Upper lobe of right lung (tissue), 1 donor: ENCODE results near the gene LACTB. TPM values are rescaled to one million over a fixed set of nuclear protein-coding genes. Genes with fewer than 3 reads are reported as not detected.

Experiments
- ATAC-seq: fragments of 200-7000 bp; cut with Tn5 transposase; one replicate; pipeline ENCODE4 v1.9.1; 2020; ENCODE audit warnings: mild to moderate bottlenecking, moderate library complexity
- DNase-seq: peaks from one replicate; pipeline ENCODE4 v3.0.0-alpha.2; 2020
- H3K27ac ChIP-seq: fragments of 200-600 bp; one replicate; pipeline ENCODE4 v1.8.0; 2022
- H3K27me3 ChIP-seq: fragments of 200-600 bp; one replicate; pipeline ENCODE4 v1.8.0; 2022; ENCODE audit warnings: mild to moderate bottlenecking
- H3K36me3 ChIP-seq: fragments of 200-600 bp; one replicate; pipeline ENCODE4 v1.8.0; 2022
- H3K4me1 ChIP-seq: fragments of 200-600 bp; one replicate; pipeline ENCODE4 v1.8.0; 2022
- H3K4me3 ChIP-seq: fragments of 200-600 bp; one replicate; pipeline ENCODE4 v1.8.0; 2022; ENCODE audit warnings: mild to moderate bottlenecking
- H3K9me3 ChIP-seq: fragments of 200-600 bp; one replicate; pipeline ENCODE4 v1.8.0; 2022
- intact Hi-C: fragments of 100-400 bp; cut with DNase I; formaldehyde crosslinking; loops from one replicate; pipeline ENCODE4 v1.11.0; 2022
- total RNA-seq: library from RNA; stranded (reverse); fragmentation: NEBNext Ultra II Directional; extraction: Animal tissue kit (Norgen Biotek cat#: 25700); gene quantifications from one replicate; pipeline ENCODE4 v1.2.1, GENCODE V29; 2021
- TF ChIP-seq, protein P1 (sequence below): fragments of 200-600 bp; IDR thresholded peaks from one replicate; pipeline ENCODE4 v1.8.0; 2022; ENCODE audit warnings: antibody characterized with exemption
- donor health status: DM: no; HTN: yes; CAD: no; lungs with severe emphysema.

The LACTB gene
- total RNA-seq, 1 donor from 2014 or later: 24.8 TPM

GRCh38 chr15:63135281-63135680, 13.6 kb downstream of the LACTB start:
- Histone ChIP-seq H3K27ac (peak overlapping the region; percentile 75), H3K36me3 (peaks cover 12% of the 10 kb centered on the region), H3K4me1 (peaks cover 15% of the 10 kb centered on the region), H3K27me3 (no peaks in the 10 kb centered on the region), H3K9me3 (no peaks in the 10 kb centered on the region), H3K4me3 (no peak overlapping the region)
- no peak for ATAC-seq
- intact Hi-C loops: no loop called here
- DNase-seq: no peak
- TF ChIP-seq, protein P1, sequence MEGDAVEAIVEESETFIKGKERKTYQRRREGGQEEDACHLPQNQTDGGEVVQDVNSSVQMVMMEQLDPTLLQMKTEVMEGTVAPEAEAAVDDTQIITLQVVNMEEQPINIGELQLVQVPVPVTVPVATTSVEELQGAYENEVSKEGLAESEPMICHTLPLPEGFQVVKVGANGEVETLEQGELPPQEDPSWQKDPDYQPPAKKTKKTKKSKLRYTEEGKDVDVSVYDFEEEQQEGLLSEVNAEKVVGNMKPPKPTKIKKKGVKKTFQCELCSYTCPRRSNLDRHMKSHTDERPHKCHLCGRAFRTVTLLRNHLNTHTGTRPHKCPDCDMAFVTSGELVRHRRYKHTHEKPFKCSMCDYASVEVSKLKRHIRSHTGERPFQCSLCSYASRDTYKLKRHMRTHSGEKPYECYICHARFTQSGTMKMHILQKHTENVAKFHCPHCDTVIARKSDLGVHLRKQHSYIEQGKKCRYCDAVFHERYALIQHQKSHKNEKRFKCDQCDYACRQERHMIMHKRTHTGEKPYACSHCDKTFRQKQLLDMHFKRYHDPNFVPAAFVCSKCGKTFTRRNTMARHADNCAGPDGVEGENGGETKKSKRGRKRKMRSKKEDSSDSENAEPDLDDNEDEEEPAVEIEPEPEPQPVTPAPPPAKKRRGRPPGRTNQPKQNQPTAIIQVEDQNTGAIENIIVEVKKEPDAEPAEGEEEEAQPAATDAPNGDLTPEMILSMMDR: no peak

DNA sequence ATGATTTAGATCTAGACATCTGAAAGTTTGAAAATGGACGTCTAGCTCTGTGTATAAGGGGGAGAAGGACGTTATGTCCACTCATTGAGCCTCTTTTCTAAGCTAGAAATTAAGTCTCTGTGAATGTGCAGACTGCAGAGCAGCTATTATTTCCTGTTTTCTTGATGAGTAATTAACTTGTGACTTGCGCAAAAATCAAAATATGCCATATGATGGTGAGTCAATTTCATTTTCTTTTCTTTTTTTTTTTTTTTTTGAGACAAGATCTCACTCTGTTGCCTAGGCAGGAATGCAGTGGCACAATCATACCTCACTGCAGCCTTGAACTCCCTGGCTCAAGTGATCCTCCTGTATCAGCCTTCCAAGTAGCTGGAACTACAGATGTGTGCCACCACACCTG, 14.1 kb downstream of the LACTB start:
- intact Hi-C loops: no loop called here
- H3K27ac ChIP-seq: peak overlapping the region; percentile 75

GRCh38 chr15:63136742-63137141, 15.1 kb downstream of the LACTB start:
- Histone ChIP-seq H3K27me3 (no peaks in the 10 kb centered on the region), H3K27ac (no peak overlapping the region), H3K36me3 (peaks cover 7% of the 10 kb centered on the region), H3K4me3 (no peak overlapping the region), H3K4me1 (peaks cover 15% of the 10 kb centered on the region), H3K9me3 (no peaks in the 10 kb centered on the region)
- intact Hi-C loops: no loop called here
- ATAC-seq: no peak
- DNase-seq: no peak
- TF ChIP-seq, protein P1: no peak

More for the DNA sequence above, 14.1 kb downstream of the LACTB start:
- ATAC-seq: peak; percentile 84
- DNase-seq: no peak
- no peaks in the 10 kb centered on the region for H3K9me3 ChIP-seq
- TF ChIP-seq, protein P1: no peak
- no peaks in the 10 kb centered on the region for H3K27me3 ChIP-seq
- peaks cover 7% of the 10 kb centered on the region for H3K36me3 ChIP-seq
- H3K4me3 ChIP-seq: no peak overlapping the region
- peaks cover 15% of the 10 kb centered on the region for H3K4me1 ChIP-seq

DNA sequence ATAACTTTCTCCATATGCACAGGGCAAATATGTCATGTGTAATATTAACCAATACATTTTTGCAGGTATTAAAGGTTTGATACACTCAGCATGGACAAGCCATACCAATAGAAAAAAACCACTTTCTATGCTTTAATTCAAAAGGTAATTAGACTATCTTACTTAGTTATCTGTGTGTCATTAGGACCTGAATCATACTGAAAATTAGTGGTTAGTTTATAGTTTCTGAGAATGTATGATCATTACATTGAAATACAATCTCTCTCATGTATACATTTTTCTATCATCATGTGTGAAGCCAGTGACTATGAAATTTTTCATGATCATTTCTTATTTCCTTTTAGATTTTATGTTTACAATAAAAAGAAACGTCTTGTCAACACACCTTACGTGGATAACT, 19.3 kb downstream of the LACTB start:
- no peaks in the 10 kb centered on the region for H3K27me3 ChIP-seq
- ATAC-seq (no peak), DNase-seq (no peak)
- TF ChIP-seq, protein P1: no peak
- H3K27ac ChIP-seq: no peak overlapping the region
- H3K9me3 ChIP-seq: no peaks in the 10 kb centered on the region
- peaks cover 25% of the 10 kb centered on the region for H3K36me3 ChIP-seq
- intact Hi-C loops: no loop called here
- H3K4me3 ChIP-seq: no peak overlapping the region
- H3K4me1 ChIP-seq: peaks cover 3% of the 10 kb centered on the region

- Histone ChIP-seq H3K4me1 (peaks cover 5% of the 10 kb centered on the region), H3K27ac (no peak overlapping the region), H3K27me3 (no peaks in the 10 kb centered on the region), H3K9me3 (no peaks in the 10 kb centered on the region), H3K4me3 (no peak overlapping the region), H3K36me3 (peaks cover 64% of the 10 kb centered on the region)
- intact Hi-C loops: no loop called here
- no peak for DNase-seq
- ATAC-seq: no peak
- TF ChIP-seq, protein P1: no peak
Observed at GRCh38 chr15:63145426-63145825, 23.8 kb downstream of the LACTB start.

GRCh38 chr15:63146684-63147083, 25.0 kb downstream of the LACTB start:
- DNase-seq: no peak
- no peak for ATAC-seq
- intact Hi-C loops: no loop called here
- Histone ChIP-seq H3K4me3 (no peak overlapping the region), H3K36me3 (peaks cover 59% of the 10 kb centered on the region), H3K9me3 (no peaks in the 10 kb centered on the region), H3K27me3 (no peaks in the 10 kb centered on the region), H3K27ac (no peak overlapping the region), H3K4me1 (peaks cover 6% of the 10 kb centered on the region)
- TF ChIP-seq, protein P1: no peak
